ENCODE data around the gene GCNA. TPM values are rescaled to one million over a fixed set of nuclear protein-coding genes. Genes with fewer than 3 reads are reported as not detected.
"Not testable (repeated sequence)": the region's sequence is repeated elsewhere in the genome, so short reads cannot be mapped to it uniquely, and the experiment has no call there.

The GCNA gene
- total RNA-seq, 1 donor from 2014 or later: 9.1 TPM

GRCh38 chrX:71558920-71559319, 19.3 kb upstream of the GCNA start:
- TF ChIP-seq POLR2A (IDR thresholded peaks at IDR 0.05) (no peak), POLR2AphosphoS5 (IDR thresholded peaks at IDR 0.05; ENCODE audit: insufficient read depth in 1 of 2, low read depth in 1 of 2) (no peak), CTCF (IDR thresholded peaks at IDR 0.05) (no peak)
- Histone ChIP-seq H3K27ac (no peak overlapping the region), H3K9me3 (no peaks in the 10 kb centered on the region), H3K36me3 (peaks cover 0 to 71% of the 10 kb centered on the region in 2 donors), H3K4me1 (no peaks in the 10 kb centered on the region), H3K27me3 (no peaks in the 10 kb centered on the region), H3K4me3 (no peak overlapping the region)
- intact Hi-C loops (cut with DNase I): no loop called here
- DNase-seq (ENCODE audit: extremely low spot score in 2 of 2): no peak

- not testable (repeated sequence) for DNase-seq (ENCODE audit: extremely low spot score in 2 of 2)
Observed at GRCh38 chrX:71559773-71560172, 18.5 kb upstream of the GCNA start.

GRCh38 chrX:71563921-71564320, 14.3 kb upstream of the GCNA start:
- Histone ChIP-seq H3K27me3 (no peaks in the 10 kb centered on the region), H3K9me3 (no peaks in the 10 kb centered on the region), H3K27ac (no peak overlapping the region), H3K4me3 (no peak overlapping the region), H3K36me3 (peaks cover 0 to 77% of the 10 kb centered on the region in 2 donors), H3K4me1 (no peaks in the 10 kb centered on the region)
- TF ChIP-seq POLR2AphosphoS5 (IDR thresholded peaks at IDR 0.05; ENCODE audit: insufficient read depth in 1 of 2, low read depth in 1 of 2) (no peak), CTCF (IDR thresholded peaks at IDR 0.05) (no peak), POLR2A (IDR thresholded peaks at IDR 0.05) (no peak)
- intact Hi-C loops (cut with DNase I): no loop called here
- DNase-seq (ENCODE audit: extremely low spot score in 2 of 2): no peak

More at GRCh38 chrX:71559773-71560172, 18.5 kb upstream of the GCNA start:
- H3K27me3 ChIP-seq; H3K27ac ChIP-seq; H3K4me3 ChIP-seq; intact Hi-C loops (cut with DNase I); H3K9me3 ChIP-seq; H3K4me1 ChIP-seq: not testable (repeated sequence)
- peaks cover 0 to 78% of the 10 kb centered on the region in 2 donors for H3K36me3 ChIP-seq

GRCh38 chrX:71565474-71566041, 12.7 kb upstream of the GCNA start:
- H3K27me3 ChIP-seq: no peaks in the 10 kb centered on the region
- intact Hi-C loops (cut with DNase I): no loop called here
- no peak overlapping the region for H3K4me3 ChIP-seq
- peaks cover 0 to 60% of the 10 kb centered on the region in 2 donors for H3K36me3 ChIP-seq
- no peaks in the 10 kb centered on the region for H3K4me1 ChIP-seq
- no peak for TF ChIP-seq CTCF (IDR thresholded peaks at IDR 0.05)
- no peak for TF ChIP-seq POLR2A (IDR thresholded peaks at IDR 0.05)
- TF ChIP-seq POLR2AphosphoS5 (IDR thresholded peaks at IDR 0.05; ENCODE audit: insufficient read depth in 1 of 2, low read depth in 1 of 2): no peak
- H3K9me3 ChIP-seq: no peaks in the 10 kb centered on the region
- no peak for DNase-seq (ENCODE audit: extremely low spot score in 2 of 2)
- H3K27ac ChIP-seq: no peak overlapping the region

GRCh38 chrX:71571390-71571789, 6.8 kb upstream of the GCNA start:
- H3K9me3 ChIP-seq; H3K4me3 ChIP-seq; intact Hi-C loops (cut with DNase I); H3K27ac ChIP-seq; H3K4me1 ChIP-seq; H3K27me3 ChIP-seq; DNase-seq (ENCODE audit: extremely low spot score in 2 of 2): not testable (repeated sequence)
- peaks cover 0 to 40% of the 10 kb centered on the region in 2 donors for H3K36me3 ChIP-seq

- Histone ChIP-seq H3K4me1 (no peaks in the 10 kb centered on the region), H3K27me3 (no peaks in the 10 kb centered on the region), H3K9me3 (no peaks in the 10 kb centered on the region), H3K36me3 (peaks cover 0 to 27% of the 10 kb centered on the region in 2 donors), H3K27ac (no peak overlapping the region), H3K4me3 (no peak overlapping the region)
- no peak for DNase-seq (ENCODE audit: extremely low spot score in 2 of 2)
- TF ChIP-seq CTCF (IDR thresholded peaks at IDR 0.05) (no peak), POLR2A (IDR thresholded peaks at IDR 0.05) (no peak), POLR2AphosphoS5 (IDR thresholded peaks at IDR 0.05; ENCODE audit: insufficient read depth in 1 of 2, low read depth in 1 of 2) (no peak)
- intact Hi-C loops (cut with DNase I): no loop called here
Observed at GRCh38 chrX:71573590-71573989, 4.6 kb upstream of the GCNA start.
